Stimulated activated naive CD4-positive, alpha-beta T cell (primary cell): ENCODE data around the gene ATIC.

Experiments
- DNase-seq, 6 experiments: peaks; one replicate each; lab custom pipeline; 2025; lab: John Stamatoyannopoulos, UW

The ATIC gene

GRCh38 chr2:215376103-215376780 is 64.4 kb downstream of the ATIC start:
- no peak for DNase-seq

GRCh38 chr2:215377283-215377682 is 65.4 kb downstream of the ATIC start:
- DNase-seq = no peak

GRCh38 chr2:215378045-215378444 is 66.2 kb downstream of the ATIC start:
- DNase-seq = no peak

- no peak for DNase-seq
Observed at GRCh38 chr2:215379039-215379438, 67.2 kb downstream of the ATIC start.

GRCh38 chr2:215379948-215380347 is 68.1 kb downstream of the ATIC start:
- no peak for DNase-seq

- no peak for DNase-seq
Observed at GRCh38 chr2:215380699-215381098, 68.8 kb downstream of the ATIC start.

GRCh38 chr2:215382011-215382410 is 70.2 kb downstream of the ATIC start:
- DNase-seq = no peak

GRCh38 chr2:215382480-215382879 is 70.6 kb downstream of the ATIC start:
- DNase-seq = no peak

- no peak for DNase-seq
Observed at GRCh38 chr2:215383652-215384279, 71.9 kb downstream of the ATIC start.

- DNase-seq = no peak
Observed at GRCh38 chr2:215384710-215385109, 72.9 kb downstream of the ATIC start.

GRCh38 chr2:215386566-215386965 is 74.7 kb downstream of the ATIC start:
- DNase-seq = no peak

- DNase-seq = no peak
Observed at GRCh38 chr2:215388002-215388728, 76.3 kb downstream of the ATIC start.

GRCh38 chr2:215390550-215390913 is 78.7 kb downstream of the ATIC start:
- no peak for DNase-seq

GRCh38 chr2:215391531-215391930 is 79.7 kb downstream of the ATIC start:
- DNase-seq = no peak

- DNase-seq = no peak
Observed at GRCh38 chr2:215392164-215392563, 80.3 kb downstream of the ATIC start.

- DNase-seq = no peak
Observed at GRCh38 chr2:215392687-215393270, 80.9 kb downstream of the ATIC start.

- DNase-seq = no peak
Observed at GRCh38 chr2:215394102-215394805, 82.4 kb downstream of the ATIC start.

GRCh38 chr2:215395687-215396460 is 84.0 kb downstream of the ATIC start:
- DNase-seq = no peak

- DNase-seq = no peak
Observed at GRCh38 chr2:215396595-215397313, 84.9 kb downstream of the ATIC start.

GRCh38 chr2:215397632-215398341 is 85.9 kb downstream of the ATIC start:
- no peak for DNase-seq
